Central memory CD4-positive, alpha-beta T cell (primary cell): ENCODE results near the gene ALPI.
"Not testable (repeated sequence)": the region's sequence is repeated elsewhere in the genome, so short reads cannot be mapped to it uniquely, and the experiment has no call there.

Source experiments
- DNase-seq: peaks from one replicate; pipeline ENCODE4 v3.0.0; 2022

The ALPI gene

GRCh38 chr2:232421189-232421785 is 34.7 kb upstream of the ALPI start:
- no peak for DNase-seq

- no peak for DNase-seq
Observed at GRCh38 chr2:232422051-232422450, 33.9 kb upstream of the ALPI start.

GRCh38 chr2:232422996-232423395 is 33.0 kb upstream of the ALPI start:
- DNase-seq = not testable (repeated sequence)

GRCh38 chr2:232423407-232423806 is 32.5 kb upstream of the ALPI start:
- DNase-seq = not testable (repeated sequence)

GRCh38 chr2:232431705-232432590 is 24.0 kb upstream of the ALPI start:
- DNase-seq = no peak

DNA sequence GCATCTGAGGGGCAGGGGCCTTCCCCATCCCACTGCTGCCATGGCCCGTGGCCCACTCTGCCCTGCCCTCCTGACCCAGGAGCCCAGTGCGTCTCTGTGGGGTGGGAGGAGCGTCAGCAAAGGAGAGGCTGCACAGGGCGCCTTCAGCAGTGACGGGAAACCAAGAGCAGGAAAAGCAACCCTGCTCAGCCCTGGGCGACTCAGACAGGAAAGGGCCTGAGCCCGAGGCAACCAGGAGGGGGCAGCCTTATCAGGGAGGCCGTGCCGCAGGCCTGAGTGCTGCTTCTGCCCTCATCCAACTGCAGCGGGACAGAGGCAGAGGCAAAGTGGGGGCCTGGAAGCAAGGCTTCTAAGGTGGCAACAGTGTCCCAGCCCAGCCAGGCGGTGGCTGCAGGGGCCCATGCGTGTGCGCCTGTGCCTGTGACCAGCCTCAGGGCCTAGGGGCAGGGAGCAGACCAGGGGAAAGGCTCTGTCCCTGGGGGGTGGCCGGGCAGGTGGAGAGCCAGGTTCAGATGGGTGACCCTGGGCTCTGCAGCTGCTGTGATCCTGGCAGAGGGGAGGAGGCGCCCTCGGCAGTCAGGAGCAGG is 23.3 kb upstream of the ALPI start:
- DNase-seq = no peak

- not testable (repeated sequence) for DNase-seq
Observed at GRCh38 chr2:232433622-232434021, 22.3 kb upstream of the ALPI start.

GRCh38 chr2:232434091-232434490 is 21.9 kb upstream of the ALPI start:
- DNase-seq = no peak

DNA sequence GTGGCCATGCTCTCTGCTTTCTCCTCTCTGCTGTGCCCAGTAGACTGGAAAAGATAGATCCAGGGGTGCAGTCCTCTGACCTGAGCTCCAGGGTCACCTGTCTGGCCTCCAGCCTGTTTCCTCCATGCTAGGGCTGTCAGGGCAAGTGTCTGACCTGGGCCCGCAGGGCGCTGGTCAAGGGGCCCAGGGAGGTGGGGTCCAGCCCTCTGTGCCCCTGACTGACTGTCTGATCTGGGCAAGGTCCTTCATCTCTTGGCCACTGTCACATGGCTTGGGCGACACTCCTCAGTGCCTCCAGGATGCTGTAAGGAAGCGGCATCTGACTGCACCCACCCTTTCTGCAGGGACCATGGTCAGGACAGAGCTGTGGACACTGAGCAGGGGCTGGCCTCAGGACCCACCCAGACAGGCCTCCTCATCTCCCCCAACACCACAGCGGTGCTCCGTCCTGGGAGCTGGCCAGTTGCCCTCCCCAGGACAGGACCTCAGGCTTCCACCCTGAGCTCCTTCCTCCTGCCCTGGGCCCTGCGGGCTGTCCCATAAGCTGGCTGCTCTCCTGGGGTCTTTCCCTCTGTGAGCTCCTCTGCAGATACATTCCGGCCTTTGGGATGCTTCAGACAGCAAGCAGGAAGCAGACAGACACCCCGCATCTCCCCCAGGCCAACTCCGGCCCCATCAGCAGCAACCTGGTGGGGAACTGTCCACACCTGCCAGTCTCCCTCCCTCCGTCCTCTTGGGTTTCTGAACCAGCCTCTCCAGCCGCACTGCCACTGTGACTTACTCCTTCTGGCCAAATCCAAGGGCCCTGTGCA is 21.2 kb upstream of the ALPI start:
- no peak for DNase-seq

GRCh38 chr2:232435375-232435648 is 20.6 kb upstream of the ALPI start:
- DNase-seq = no peak

DNA sequence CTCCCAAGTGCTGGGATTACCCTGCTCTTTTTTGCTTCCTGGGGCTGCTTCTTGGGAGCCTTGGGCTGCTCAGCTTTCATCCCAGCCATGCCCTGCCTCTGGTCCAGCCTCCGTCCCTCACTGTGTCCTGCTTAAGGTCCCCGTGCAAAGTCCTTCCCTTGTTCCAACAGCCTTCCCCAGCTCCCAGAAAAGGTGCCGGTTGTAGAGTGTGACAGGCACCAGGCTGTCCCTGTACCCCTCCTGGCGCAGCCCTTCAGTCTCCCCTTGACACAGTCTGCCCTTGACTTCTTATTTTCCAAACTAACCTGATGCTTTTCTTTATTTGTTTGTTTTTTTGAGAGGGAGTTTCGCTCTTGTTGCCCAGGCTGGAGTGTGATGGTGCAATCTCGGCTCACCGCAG is 20.1 kb upstream of the ALPI start:
- no peak for DNase-seq

DNA sequence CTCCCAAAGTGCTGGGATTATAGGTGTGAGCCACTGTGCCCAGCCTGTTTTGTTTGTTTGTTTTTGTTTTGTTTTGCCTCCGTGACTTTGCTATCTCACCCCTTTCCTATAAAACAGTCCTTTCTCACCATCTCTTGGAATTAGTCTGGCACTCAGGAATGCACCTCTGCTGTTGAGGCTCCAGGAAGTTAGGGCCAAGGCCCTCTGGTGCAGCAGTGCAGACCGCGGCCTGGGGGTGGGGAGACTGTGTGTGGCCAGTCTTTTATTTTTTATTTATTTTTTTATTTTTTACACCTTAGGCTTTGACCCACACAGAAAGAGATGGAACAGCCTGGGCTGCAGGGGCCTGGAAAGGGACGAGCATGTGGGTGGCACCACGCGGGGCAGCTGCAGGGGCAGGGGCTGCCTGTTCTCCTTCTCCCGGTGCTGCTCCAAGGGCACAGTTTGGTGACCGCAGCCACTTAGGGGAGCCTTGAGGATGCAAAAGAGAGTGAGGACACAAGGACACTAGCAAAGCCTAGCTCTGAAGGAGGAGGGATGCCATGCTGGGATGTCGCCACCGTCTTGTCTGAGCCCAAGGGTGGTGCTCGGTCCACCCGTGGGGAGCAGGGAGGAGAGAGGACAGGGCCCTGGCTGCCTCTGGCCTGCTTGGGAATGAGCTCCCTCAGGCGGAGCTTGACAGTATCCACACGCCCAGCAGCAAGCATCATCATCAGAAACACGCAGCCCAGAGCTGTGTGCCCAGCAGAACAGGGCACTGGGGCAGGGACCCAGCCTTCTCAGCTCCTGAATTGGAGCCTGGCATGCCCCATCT is 19.4 kb upstream of the ALPI start:
- DNase-seq = no peak

- DNase-seq = no peak
Observed at GRCh38 chr2:232437195-232437571, 18.8 kb upstream of the ALPI start.

DNA sequence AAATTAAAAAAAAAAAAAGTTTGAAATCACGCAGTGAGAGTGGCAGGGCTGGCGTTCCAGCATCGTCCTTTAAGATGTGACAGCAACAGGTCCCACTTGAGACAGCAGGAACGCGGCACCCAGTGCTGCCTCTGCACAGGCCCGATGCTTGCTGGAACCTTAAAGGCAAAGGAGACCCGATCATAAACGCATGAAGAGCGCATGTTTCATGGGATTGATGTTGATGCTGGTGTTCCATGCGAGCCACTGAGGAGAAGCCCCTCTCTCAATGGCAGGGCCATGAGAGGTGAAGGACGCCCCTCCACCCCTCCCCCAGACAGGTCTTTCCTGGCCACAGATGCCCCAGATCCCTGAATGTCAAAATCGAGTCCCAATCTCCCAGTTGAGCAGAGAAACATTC is 17.9 kb upstream of the ALPI start:
- no peak for DNase-seq

DNA sequence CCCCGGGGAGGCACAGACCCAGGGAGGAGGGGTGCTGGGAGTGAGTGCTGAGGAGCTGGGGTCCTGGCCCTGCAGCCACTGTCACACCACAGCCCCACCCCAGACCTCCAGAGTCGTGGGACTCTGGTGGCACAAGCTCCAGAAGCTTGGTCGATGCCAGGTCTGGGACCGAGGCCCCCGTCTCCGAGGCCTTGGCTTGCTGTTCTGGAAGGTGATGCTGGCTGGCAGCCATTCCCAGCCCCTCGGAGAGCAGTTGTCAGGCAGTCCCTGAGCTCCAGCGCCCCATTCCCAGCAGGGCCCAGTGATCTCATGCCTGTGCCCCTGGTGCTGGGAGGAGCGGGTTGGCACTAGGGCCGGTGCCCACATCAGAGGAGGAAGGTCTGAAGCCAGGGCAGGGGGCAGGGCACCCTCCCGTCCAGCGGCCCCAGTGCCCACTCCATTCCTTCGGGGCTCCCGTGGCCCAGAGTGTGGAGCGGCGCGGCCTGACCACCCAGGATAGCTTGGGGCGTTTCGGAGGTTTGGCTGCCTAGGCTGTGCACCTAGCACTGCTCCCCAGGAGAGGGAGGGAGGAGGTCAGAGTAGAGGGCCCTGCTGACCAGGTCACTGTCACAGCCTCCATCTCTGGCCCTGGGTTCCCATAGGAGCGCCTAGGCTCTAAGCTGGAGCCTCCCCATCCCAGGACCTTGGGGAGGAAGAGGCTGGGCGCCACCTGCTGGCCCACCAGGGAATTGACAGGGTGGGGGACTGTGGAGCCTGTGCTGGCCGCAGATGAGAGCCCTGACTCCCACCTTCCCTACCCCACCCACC is 16.8 kb upstream of the ALPI start:
- no peak for DNase-seq

DNA sequence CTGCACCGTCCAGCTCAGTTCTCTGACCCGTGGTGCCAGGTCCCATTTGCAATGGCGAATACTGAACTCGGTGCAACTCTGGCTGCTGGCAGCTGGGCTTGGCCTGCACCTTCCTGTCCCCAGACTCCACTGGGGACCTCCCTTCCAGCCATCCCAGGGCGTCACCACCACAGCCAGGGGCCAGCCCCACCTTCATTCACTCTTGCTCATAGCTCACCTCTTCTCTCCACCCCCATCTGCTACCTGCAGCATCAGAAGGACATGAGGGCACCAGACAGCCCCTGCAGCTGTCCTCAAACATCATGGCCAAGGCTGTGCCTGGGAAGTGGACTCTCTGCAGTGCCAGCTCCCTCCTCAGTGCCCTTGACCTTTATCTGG is 16.2 kb upstream of the ALPI start:
- DNase-seq = no peak

DNA sequence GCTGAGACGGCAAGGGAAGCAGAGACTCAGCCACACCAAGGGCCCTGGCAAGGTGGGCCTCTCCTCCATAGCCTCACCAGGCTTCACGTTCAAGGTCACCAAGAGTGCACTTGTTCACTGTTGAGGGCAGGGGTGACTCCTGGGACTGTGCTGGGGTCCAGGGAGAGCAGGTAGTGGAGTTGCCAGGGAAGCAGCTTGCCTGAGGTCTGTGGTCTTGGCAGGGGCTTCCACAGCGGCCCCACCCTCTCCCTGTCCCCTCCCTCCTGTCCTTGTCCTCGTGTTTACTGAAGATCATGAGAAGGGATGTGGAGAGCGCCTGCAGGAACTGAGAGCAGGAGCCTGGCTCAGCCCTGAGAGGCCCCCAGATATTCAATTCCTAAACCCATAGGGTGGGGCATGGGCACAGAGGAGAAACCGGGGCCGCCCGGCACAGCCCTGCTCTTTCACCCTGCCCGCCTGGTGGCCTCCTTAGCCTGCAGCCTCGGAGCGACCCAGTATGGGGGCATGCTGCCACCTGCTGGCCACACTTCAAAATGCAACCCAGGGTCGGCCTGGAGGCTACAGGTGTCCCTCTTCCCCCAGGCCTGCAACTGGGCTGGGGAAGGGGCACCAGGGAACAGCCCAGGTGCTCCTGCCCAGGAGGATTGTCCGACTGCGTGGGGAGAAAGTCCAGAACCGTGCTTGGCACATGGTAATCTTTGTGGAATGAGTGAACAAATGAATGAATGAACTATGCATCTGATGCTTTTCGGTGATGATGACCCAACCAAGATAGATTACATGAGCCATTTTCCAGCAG is 15.5 kb upstream of the ALPI start:
- peak; percentile 71 for DNase-seq

DNA sequence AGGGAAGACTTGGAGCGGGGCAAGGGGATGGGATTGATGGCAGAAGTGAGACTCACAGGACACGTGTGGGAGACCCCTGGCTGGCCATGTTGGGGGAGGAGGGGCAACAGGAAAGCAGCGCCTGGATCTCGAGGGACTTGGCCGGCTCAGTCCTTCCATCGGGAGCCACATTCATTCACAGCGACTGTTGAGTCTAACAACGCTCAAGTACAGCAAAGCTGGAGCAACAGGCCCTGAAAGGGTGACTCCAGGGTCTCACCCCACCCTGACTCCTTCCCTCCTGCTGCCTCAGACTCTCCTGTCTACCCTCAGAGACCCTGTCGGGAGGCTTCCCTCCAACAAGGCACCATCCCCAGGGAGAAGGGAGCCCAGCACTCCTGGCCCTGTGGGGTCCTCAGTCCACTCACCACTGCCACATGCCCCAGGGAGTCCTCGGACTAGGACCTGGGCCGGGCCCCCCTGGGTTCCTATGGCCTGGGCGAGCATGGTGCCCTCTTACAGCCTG is 14.8 kb upstream of the ALPI start:
- DNase-seq = no peak

DNA sequence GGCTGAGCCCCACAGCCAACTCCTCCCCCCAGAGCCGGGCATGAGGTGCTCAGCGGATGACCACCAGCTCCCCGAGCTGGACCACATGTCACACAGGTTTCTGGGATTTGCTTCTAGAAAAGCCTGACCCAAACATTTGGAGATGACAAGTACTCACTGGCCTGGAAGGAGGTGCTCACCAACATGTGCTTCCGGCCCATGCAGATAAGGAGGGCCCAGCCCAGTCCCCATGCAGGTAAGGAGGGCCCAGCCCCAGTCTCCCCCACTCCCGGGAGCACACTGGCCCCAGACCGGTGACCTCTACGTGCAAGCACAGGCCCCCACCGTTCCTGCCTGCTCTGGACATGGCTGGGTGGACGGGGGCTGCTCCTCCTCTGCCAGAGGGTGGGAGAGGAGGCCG is 14.0 kb upstream of the ALPI start:
- DNase-seq = not testable (repeated sequence)

DNA sequence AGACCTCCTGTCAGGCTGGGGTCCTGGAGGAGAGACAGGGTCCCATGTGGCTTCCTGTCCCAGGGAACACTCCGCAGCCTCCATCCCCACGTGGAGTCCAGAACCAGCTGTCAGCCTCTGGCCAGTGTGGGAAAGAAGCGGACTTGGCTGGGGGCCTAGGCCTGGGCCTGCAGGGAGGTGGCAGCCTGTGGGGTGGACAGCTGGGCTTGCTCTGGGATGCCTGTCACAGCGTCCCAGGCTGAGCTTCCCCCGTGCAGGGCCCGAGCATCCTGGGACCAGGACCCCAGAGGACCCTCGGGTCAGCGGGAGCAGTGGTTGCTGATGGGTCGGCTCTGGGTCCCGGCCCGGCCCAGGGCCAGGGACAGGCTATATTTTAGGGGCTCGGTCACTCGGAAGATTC is 13.5 kb upstream of the ALPI start:
- not testable (repeated sequence) for DNase-seq

- not testable (repeated sequence) for DNase-seq
Observed at GRCh38 chr2:232443047-232443446, 12.9 kb upstream of the ALPI start.
